ENCODE results near the gene TTC16.

The TTC16 gene

DNA sequence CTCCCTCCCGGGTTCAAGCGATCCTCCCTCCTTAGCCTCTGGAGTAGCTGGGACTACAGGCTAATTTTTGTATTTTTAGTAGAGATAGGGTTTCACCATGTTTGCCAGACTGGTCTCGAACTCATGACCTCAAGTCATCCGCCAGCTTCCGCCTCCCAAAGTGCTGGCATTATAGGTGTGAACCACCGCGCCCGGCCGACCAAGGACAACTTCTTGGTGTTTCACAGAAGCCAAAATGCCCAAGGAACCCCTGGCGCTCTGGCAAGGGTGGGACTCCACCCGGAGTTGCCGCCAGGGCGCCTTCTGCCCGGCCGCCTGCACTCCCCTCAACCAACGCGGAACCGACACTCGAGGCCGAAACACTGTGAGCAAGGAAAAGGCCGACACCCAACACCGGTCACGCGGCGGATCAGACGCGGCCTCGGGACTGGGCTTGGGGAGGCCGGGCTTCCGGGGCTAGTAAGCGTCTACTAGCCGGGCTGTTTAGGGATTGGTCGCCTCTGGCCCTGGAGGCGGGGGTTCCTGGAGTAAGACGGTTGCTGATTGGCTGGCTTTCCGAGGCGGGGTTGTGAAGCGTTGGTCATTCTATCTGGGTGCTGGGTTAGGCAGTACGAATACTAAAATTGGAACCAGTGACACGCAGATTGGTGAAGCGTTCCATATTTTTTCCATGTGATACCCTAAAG, 16.8 kb upstream of the TTC16 start:
- peak; percentile 83 for DNase-seq

GRCh38 chr9:127700140-127700539, 15.7 kb upstream of the TTC16 start:
- DNase-seq = no peak

GRCh38 chr9:127700594-127701255, 15.2 kb upstream of the TTC16 start:
- DNase-seq = no peak

DNA sequence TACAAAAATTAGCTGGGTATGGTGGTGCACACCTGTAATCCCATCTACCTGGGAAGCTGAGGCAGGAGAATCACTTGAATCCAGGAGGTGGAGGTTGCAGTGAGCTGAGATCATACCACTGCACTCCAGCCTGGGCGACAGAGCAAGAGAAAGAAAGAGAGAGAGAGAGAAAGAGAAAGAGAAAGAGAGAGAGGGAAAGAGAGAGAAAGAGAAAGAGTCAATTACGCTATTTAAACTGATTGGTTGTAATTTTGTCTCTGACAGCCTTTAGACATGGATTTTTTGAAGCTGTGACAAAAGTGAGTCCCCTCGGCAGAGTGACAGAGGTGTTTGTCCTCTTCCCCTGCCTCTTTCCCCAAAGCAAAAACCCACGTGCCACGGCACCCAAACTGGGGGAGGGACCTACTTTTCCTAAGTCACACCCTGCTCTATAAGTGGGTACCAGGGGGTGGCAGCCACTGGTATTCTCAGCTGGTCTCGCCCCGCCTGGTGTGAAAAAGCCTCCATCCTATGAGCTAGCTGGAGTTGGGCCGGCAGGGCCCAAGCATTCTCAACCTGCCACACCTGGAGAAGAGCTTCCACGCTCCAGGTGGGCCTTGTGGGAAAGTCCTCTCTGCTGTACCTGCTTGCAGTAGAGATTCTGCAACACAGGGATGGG, 12.5 kb upstream of the TTC16 start:
- no peak for DNase-seq

DNA sequence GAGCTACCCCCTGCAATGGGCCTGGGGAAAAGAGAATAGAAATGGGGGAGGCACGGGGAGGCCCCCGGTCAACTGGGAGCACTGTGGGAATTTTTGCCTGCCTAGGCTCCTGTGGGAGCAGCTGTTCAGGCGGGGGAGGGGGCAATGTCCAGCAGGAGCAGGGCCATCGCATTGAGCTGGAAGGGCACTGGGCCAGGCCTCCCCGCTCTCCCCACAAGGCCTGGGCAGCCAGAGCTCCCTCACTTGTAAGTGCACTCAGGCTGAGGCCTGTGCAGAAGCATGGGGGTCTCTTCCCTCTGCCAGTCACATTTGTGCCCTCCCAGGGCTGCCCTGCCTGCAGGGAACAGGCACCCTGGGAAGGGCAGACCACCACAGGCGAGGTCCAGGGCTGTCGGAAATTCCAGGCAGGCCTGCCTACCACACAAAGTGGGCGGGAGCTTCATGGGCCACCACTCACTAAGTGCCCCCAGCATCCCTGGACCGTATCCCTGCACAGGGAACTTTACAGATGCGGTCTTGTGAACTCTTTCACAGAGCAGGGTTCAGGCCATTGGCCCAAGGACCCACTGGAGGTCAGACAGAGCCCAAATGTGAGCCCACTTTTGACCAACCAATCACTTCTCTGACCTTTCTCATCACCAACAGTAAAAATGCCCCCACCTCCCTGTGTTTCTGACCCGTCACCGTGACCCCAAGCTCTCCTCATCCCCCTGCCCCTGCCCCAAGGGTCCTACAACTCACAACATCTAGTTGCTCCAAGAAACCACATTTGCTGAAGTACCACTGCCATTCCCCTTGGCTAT, 10.1 kb upstream of the TTC16 start:
- DNase-seq = no peak

- no peak for DNase-seq
Measured at GRCh38 chr9:127706836-127707241, 9.0 kb upstream of the TTC16 start, which contains the start of gene CFAP157. Gene CFAP157 (plus strand): TSS chr9:127706988. CDS start chr9:127707032, 44 bp downstream.

GRCh38 chr9:127707766-127708165, 8.1 kb upstream of the TTC16 start:
- DNase-seq = peak; percentile 74

- DNase-seq = no peak
Measured at GRCh38 chr9:127708952-127709587, 6.8 kb upstream of the TTC16 start.

DNA sequence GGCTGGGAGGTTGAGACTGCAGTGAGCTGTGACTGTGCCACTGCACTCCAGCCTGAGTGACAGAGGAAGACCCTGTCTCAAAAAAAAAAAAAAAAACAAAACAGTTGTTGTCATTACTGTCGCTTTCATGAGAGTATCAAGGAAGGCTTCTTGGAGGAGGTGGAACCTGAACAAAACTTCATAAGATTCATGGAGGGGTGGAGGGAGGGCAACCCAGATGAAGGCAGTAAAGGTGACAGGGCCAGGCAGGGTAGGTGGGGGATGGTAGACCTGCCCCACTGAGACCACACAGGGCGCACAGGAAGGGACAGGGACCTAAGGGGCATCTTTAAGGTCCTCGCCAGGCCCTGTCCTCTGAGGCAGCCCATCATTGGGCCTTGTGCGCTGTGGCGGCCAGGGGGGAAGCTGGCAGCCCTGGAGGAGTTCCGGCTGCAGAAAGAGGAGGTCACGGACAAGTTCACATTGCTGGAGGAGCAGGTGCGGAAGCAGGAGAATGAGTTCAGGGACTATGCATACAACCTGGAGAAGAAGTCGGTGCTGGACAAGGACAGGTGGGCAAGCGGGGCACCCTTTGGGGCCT, 5.6 kb upstream of the TTC16 start:
- no peak for DNase-seq

GRCh38 chr9:127711226-127711701, 4.6 kb upstream of the TTC16 start:
- no peak for DNase-seq

DNA sequence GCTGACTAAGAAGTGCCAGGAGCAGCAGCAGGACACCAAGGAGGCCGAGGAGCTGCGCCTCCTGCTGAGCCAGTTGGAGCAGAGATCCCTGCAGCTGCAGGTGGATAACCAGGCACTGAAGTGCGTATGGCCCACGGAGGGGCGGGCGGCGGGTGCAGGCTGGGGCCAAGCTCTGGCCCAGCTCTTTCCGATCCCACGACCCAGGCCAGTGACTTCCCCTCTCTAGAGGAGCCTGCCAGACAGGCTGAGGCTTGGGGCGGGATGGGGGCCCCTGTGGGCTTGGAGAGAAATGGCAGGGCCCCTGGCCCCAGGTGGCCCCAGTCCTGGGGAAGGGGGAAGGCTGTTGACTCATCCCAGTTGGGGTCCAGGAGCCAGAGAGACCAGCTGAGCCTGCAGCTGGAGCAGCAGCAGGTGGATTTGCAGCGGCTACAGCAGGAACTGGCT, 4.0 kb upstream of the TTC16 start:
- DNase-seq = no peak

DNA sequence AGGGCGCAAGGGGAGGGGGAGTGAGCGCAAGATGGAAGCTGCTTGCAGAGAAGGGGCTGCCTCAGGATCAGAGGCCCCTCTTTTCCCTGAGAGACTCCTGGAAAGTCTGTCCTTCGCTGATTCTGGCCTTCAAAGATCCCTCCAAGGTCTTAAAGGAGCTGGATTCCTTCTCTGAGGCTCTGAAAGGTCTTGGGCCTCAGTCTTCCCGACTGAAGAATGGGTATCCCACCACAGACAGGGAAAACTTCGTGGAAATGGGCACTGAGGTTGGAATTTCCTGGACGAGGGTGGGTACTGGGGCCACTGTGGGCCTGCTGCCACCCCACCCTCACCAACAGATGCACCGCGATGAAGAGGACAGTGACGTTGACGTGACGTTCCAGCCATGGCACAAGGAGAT, 3.5 kb upstream of the TTC16 start:
- no peak for DNase-seq

GRCh38 chr9:127712867-127713266, 3.0 kb upstream of the TTC16 start:
- DNase-seq = no peak

- no peak for DNase-seq
Measured at GRCh38 chr9:127714020-127714750, 1.7 kb upstream of the TTC16 start.

GRCh38 chr9:127714951-127715469, 869 bp upstream of the TTC16 start:
- no peak for DNase-seq

GRCh38 chr9:127716412-127716811, 533 bp downstream of the TTC16 start:
- no peak for DNase-seq

DNA sequence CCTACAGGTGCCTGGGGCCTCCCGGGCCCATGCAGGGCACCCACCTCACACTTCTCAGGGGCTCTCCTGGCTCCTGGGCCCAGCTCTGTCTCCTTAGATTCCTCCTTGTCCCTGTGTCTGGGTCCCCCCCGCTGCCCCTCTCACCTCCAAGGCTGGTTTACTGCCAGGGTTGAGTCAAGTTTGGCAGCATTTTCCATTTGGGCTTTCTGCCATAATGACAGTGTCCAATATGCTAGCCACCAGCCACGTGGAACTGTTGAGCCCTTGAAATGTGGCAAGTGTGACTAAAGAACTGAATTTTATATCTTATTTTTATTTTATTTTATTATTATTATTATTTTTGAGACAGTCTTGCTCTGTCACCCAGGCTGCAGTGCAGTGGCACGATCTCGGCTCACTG, 1.9 kb downstream of the TTC16 start:
- DNase-seq = no peak

- DNase-seq = no peak
Measured at GRCh38 chr9:127720031-127720864, 4.4 kb downstream of the TTC16 start.

- DNase-seq = no peak
Measured at GRCh38 chr9:127720865-127721227, 5.0 kb downstream of the TTC16 start.

GRCh38 chr9:127721391-127721821, 5.5 kb downstream of the TTC16 start:
- DNase-seq = peak; percentile 81

All from 8988T (cell line).